Activated naive CD4-positive, alpha-beta T cell treated with anti-CD3 and anti-CD28 coated beads, Interleukin-2, amount 10 ng/mL, durations not matched to agents 7 days and 5 days (primary cell): ENCODE data around the gene TUBA3D.
"Not testable (repeated sequence)": the region's sequence is repeated elsewhere in the genome, so short reads cannot be mapped to it uniquely, and the experiment has no call there.

Experiments used
- CTCF ChIA-PET: fragments of 350-600 bp; sonication (Branson Sonifier 250); formaldehyde crosslinking; loops from one replicate; lab custom pipeline; 2021; ENCODE audit warnings: antibody characterized with exemption; lab: Charles Lee
- DNase-seq: peaks from one replicate; pipeline ENCODE4 v3.0.0-alpha.2; 2020
- H3K27ac Mint-ChIP-seq: one replicate; pipeline ENCODE4 v1.8.0; 2021; ENCODE audit warnings: mild to moderate bottlenecking, moderate library complexity, mixed read lengths
- H3K27me3 Mint-ChIP-seq: one replicate; pipeline ENCODE4 v1.8.0; 2021; ENCODE audit warnings: mild to moderate bottlenecking, mixed read lengths
- H3K36me3 Mint-ChIP-seq: one replicate; pipeline ENCODE4 v1.8.0; 2021; ENCODE audit warnings: mixed read lengths
- H3K4me1 Mint-ChIP-seq: one replicate; pipeline ENCODE4 v1.8.0; 2021; ENCODE audit warnings: mixed read lengths
- H3K4me3 Mint-ChIP-seq: one replicate; pipeline ENCODE4 v1.8.0; 2021; ENCODE audit warnings: mild to moderate bottlenecking, moderate library complexity, mixed read lengths
- H3K9me3 Mint-ChIP-seq: one replicate; pipeline ENCODE4 v1.8.0; 2021; ENCODE audit warnings: mixed read lengths

Gene TUBA3D

DNA sequence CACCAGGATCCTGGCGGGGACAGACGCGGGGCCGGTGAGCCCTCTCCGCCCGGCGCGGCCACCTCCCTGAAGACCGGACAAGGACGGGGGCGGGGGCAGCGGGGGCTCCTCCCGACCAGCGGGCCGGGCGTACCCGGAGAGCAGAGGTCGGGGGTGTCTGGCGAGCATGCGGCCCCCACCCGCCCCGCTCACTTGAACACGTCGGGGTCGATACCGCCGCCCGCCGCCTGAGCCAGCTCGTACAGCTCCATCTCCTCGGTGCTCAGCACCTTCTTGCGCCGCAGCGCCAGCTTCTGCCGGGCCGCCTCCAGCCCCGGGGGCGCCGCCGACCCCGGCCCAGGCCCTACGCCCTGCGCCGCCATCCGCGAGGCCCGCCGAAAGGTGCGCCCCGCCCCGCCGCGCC is 16.1 kb downstream of the TUBA3D start, which contains the start of gene MZT2A:
Gene MZT2A, minus strand, starts transcription at position 383 of the 403 bp plus-strand sequence. Its CDS starts 21 bp downstream, at position 362.
- CTCF ChIA-PET = interaction anchor here (0.9 to 2.6 kb wide), 5 partner anchors 33 to 181 kb away, joined by 3 to 8 read pairs (median 6); no protein-coding TSS in a partner anchor
- not testable (repeated sequence) for DNase-seq, H3K27me3 Mint-ChIP-seq, H3K9me3 Mint-ChIP-seq
- Mint-ChIP-seq H3K27ac (peak within 1 kb of the TSS; percentile 98), H3K4me3 (peak within 1 kb of the TSS; percentile 96), H3K4me1 (peaks cover 56% of the 10 kb centered on the region), H3K36me3 (peaks cover 24% of the 10 kb centered on the region)

DNA sequence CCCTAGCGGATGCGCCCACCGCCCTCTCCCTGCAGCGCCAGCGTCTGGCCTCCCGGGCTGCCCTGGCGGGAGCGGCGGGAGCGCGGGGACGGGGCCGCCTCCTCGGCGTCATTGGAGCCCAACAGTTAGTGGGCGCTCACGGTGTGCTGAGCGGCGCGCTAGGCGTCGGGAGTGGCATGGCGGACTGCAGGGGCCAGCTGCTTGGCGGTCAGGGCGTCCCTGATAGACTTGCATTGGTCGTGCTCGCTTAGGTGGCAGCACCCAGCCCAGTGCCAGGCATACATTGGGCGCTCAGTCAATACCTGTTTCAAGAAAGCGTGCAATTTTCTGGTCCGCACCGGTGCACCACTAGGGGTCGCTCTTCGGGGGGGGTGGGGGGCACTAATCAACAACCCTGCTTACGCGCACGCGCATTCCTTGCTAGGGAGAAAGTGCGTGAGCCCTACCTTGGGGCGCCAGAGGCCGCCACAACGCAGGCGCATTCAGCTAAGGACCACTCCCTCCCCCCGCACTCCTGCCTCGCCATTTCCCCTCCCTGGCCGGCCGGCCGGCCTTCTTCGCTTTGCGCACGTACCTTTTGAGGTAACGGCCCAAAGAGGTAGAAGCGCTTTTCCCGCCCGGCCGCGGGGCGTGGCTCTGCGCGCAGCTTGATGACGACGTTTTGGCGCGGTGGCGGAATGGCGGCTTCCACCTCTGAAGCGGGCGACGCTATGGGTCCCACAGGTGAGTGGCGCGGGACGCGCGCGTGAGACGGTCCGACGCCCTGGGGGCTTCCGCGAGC is 16.7 kb downstream of the TUBA3D start:
- peaks cover 28% of the 10 kb centered on the region for H3K36me3 Mint-ChIP-seq
- H3K9me3 Mint-ChIP-seq = no peaks in the 10 kb centered on the region
- peaks cover 59% of the 10 kb centered on the region for H3K4me1 Mint-ChIP-seq
- H3K4me3 Mint-ChIP-seq = peak overlapping the region; percentile 96
- no peaks in the 10 kb centered on the region for H3K27me3 Mint-ChIP-seq
- peak overlapping the region; percentile 98 for H3K27ac Mint-ChIP-seq
- DNase-seq = peak; percentile 94
- CTCF ChIA-PET = interaction anchor here (0.6 to 2.6 kb wide), 12 partner anchors 10 to 1148 kb away, joined by 3 to 8 read pairs (median 6); no protein-coding TSS in a partner anchor

DNA sequence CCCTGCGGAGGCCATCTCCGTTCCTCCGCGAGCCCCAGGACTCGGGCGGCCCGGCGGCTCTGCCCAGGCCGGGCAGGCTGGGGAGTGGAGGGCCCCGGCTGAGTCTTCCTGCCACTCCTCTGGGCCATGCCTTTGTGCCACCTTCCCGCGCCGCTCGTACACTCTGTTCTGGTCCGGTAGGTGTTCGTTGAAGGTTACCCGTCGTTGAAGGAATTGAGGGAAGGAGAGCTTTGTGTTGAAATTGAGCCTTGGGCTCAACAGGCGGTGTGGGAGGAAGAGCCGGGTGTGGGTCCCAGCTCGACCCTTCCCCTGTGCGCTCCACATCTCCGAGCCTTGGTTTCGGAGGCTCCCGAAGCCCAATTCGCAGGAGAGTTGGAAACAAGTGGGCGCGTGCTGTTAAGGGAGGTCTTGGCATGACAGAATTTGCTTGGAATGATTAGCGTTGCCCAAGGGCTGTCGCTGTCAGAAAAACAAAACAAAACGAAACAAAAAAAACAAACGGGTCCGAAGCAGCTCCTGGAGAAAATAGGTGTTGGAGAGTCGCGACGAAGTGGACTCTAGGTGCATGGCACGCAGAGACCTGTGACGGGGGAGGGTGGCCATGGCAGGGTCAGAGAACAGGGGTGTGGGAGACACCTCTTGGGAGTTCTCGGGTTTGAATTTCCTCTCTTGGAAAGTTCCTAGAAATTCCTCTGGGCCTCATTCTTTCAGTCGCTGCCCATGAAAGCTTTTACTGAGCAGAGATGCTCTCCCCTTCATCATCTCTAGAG is 17.5 kb downstream of the TUBA3D start:
- Mint-ChIP-seq H3K27ac (peak overlapping the region; percentile 98), H3K4me3 (peak overlapping the region; percentile 96)

DNA sequence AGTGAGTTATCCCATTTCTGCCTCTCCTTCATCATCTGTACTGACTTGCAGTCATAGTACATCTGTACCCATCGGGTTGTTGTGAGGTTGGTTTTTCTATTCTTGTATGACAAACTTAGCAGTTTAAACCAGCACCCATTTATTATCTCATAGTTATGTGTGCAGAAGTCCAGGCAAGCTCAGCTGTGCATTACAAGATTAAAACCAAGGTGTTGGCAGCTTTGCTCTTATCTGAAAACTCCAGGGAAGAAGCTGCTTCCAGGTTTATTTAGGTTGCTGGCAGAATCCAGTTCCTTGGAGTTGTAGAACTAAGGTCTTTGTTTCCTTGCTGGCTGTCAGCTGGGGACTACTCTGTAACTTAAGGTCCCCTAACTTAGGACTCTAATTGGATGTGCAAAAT is 19.6 kb downstream of the TUBA3D start:
- CTCF ChIA-PET = interaction anchor here (0.6 to 1.0 kb wide), 2 partner anchors 8 to 18 kb away, joined by 3 to 6 read pairs; no protein-coding TSS in a partner anchor
- Mint-ChIP-seq H3K4me1 (peaks cover 45% of the 10 kb centered on the region), H3K4me3 (peak overlapping the region; percentile 96), H3K36me3 (peaks cover 17% of the 10 kb centered on the region)
- not testable (repeated sequence) for H3K9me3 Mint-ChIP-seq, H3K27me3 Mint-ChIP-seq, DNase-seq, H3K27ac Mint-ChIP-seq

More for the DNA sequence above, 17.5 kb downstream of the TUBA3D start:
- peaks cover 60% of the 10 kb centered on the region for H3K4me1 Mint-ChIP-seq
- DNase-seq = peak; percentile 31
- CTCF ChIA-PET = interaction anchor here (0.6 to 2.6 kb wide), 9 partner anchors 9 to 1149 kb away, joined by 3 to 7 read pairs (median 6); no protein-coding TSS in a partner anchor
- H3K36me3 Mint-ChIP-seq = peaks cover 25% of the 10 kb centered on the region
- H3K27me3 Mint-ChIP-seq = no peaks in the 10 kb centered on the region
- H3K9me3 Mint-ChIP-seq = no peaks in the 10 kb centered on the region

DNA sequence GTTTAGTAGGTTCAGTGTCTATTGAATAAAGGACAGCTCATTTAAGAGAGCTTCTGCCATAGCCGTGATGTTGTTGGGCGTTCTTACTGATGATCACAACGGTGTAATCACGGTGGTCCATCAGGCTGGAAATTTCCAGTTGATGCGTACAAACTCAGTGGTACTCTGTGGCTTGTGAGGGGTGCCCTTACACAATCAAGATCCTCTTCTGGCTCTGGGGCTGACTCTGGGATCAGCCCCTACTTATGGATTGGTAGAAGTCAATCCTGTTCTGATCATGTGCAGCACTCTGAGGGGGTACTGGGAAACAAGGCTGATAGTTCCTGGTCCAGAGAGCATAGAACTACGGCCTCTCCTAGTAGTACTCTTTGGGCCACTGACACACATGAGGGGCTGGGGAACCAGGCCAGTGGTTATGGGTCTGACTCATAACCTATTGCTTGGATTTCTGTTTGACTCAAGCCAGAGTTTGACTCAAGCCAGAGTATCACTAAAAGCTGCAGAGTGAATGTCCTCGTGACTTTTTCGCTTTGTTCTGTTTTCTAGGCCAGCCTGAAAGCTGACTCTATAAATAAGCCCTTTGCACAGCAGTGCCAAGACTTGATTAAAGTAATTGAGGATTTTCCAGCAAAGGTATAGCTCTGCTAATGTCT is 22.5 kb downstream of the TUBA3D start:
- H3K9me3 Mint-ChIP-seq, H3K27me3 Mint-ChIP-seq, H3K27ac Mint-ChIP-seq, DNase-seq, H3K4me3 Mint-ChIP-seq, CTCF ChIA-PET: not testable (repeated sequence)
- peaks cover 34% of the 10 kb centered on the region for H3K4me1 Mint-ChIP-seq
- peaks cover 18% of the 10 kb centered on the region for H3K36me3 Mint-ChIP-seq

DNA sequence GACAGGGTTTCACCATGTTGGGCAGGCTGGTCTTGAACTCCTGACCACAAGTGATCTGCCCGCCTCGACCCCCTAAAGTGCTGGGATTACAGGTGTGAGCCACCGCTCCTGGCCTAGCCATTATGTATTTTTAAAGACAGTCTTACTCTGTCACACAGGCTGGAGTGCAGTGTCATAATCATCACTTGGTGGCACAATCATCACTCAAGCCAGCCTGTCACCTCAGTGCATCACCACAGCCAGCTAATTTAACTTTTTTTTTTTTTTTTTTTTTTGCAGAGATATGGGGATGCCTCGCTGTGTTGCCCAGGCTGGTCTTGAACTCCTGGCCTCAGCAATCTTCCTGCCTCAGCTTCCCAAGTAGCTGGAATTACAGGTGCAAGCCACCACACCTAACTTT is 27.7 kb downstream of the TUBA3D start:
- CTCF ChIA-PET = interaction anchor here (1.0 to 2.2 kb wide), 2 partner anchors 9 to 11 kb away, joined by 3 to 7 read pairs; no protein-coding TSS in a partner anchor
- not testable (repeated sequence) for H3K4me1 Mint-ChIP-seq, H3K27me3 Mint-ChIP-seq, H3K4me3 Mint-ChIP-seq, H3K9me3 Mint-ChIP-seq, DNase-seq
- H3K36me3 Mint-ChIP-seq = peaks cover 41% of the 10 kb centered on the region
- H3K27ac Mint-ChIP-seq = peak overlapping the region; percentile 37

DNA sequence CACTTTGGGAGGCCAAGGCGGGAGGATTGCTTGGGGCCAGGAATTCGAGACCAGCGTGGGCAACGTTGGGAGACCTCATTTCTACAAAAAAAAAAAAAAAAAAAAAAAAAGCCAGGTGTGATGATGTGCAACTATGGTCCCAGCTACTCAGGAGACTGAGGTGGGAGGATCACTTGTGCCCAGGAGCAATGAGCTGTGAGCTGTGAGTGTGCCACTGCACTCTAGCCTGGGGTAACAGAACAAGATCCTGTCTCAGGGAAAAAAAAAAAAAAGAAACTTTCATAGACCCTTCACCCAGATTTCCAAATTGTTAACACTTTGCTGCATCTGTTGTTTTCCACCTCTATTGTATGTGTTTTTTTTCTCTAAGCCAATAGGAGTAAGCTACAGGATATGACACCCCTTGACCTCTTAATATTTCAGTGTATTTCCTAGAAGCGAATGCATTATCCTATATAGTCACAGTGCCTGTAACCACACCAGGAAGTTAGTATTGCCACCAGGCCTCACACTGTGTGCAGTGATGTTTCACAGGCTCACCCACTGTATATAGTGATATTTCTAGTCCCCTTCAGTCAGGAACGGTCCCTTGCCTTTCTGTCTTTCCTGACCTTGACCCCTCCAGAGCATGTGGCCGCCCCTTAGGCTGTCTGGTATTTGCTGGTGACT is 28.3 kb downstream of the TUBA3D start:
- H3K27me3 Mint-ChIP-seq, H3K4me1 Mint-ChIP-seq, H3K4me3 Mint-ChIP-seq, H3K9me3 Mint-ChIP-seq, DNase-seq: not testable (repeated sequence)
- CTCF ChIA-PET = interaction anchor here (2.2 kb wide), 1 partner anchor 11 kb away, joined by 7 read pairs; no protein-coding TSS in a partner anchor
- H3K36me3 Mint-ChIP-seq = peaks cover 41% of the 10 kb centered on the region
- peak overlapping the region; percentile 83 for H3K27ac Mint-ChIP-seq

DNA sequence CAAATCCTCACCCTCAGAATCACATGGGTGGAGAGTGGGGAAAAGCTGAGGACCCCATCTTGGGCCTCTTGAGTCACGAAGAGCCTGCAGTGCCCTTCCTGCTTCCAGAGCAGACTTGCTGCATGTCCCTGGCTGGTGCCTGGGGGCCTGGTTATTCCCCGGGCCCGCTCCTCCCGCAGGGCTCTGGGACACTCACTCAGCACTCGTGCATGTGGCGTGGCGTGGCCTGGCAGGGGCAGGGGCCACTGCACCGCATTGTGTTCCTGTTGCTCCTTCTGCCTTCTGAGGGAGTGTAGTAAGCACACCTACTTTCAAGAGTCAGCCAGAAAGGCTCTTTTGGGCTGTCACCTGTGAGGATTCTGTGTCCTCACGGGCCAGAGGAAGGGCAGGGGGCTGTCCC is 33.7 kb downstream of the TUBA3D start:
- CTCF ChIA-PET = no interaction called here
- peaks cover 34% of the 10 kb centered on the region for H3K36me3 Mint-ChIP-seq
- no peaks in the 10 kb centered on the region for H3K9me3 Mint-ChIP-seq

DNA sequence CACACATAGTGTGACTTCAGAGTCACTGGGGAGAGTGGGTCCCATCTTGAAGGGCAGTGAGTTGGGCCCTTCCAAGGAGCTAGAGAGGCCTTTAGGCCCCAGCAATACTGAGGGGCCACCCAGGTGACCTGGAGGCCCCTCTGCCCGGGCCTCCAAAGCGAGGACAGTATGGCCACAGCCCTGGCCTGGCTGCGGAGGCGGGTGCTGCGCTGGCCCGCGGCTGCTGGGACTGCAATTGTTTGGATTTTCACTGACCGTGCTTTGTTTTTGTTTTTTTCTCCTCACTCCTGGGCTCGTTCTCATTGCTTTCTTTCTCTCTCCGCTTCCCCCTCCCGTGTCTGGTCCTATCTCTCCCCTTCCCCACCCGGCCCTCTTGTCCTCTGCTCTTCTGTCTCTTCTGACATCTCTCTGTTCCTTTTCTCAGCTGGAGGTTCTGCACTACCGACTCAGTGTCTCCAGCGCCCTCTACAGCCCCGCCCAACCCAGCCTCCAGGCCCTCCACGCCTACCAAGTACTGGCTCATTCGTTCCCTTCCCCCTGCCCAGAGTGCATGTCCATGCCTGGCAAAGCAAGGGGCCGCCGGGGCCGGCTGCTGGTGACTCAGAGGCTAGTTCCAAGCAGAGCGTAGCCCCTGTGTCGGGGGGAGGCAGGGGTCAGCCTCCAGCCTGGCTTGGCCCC is 35.5 kb downstream of the TUBA3D start:
- peaks cover 26% of the 10 kb centered on the region for H3K36me3 Mint-ChIP-seq
- H3K27me3 Mint-ChIP-seq, DNase-seq, H3K27ac Mint-ChIP-seq, CTCF ChIA-PET, H3K4me1 Mint-ChIP-seq, H3K4me3 Mint-ChIP-seq, H3K9me3 Mint-ChIP-seq: not testable (repeated sequence)

More for the DNA sequence above, 33.7 kb downstream of the TUBA3D start:
- Mint-ChIP-seq H3K4me1 (peaks cover 4% of the 10 kb centered on the region), H3K4me3 (no peak overlapping the region), H3K27me3 (no peaks in the 10 kb centered on the region), H3K27ac (no peak overlapping the region)
- no peak for DNase-seq

DNA sequence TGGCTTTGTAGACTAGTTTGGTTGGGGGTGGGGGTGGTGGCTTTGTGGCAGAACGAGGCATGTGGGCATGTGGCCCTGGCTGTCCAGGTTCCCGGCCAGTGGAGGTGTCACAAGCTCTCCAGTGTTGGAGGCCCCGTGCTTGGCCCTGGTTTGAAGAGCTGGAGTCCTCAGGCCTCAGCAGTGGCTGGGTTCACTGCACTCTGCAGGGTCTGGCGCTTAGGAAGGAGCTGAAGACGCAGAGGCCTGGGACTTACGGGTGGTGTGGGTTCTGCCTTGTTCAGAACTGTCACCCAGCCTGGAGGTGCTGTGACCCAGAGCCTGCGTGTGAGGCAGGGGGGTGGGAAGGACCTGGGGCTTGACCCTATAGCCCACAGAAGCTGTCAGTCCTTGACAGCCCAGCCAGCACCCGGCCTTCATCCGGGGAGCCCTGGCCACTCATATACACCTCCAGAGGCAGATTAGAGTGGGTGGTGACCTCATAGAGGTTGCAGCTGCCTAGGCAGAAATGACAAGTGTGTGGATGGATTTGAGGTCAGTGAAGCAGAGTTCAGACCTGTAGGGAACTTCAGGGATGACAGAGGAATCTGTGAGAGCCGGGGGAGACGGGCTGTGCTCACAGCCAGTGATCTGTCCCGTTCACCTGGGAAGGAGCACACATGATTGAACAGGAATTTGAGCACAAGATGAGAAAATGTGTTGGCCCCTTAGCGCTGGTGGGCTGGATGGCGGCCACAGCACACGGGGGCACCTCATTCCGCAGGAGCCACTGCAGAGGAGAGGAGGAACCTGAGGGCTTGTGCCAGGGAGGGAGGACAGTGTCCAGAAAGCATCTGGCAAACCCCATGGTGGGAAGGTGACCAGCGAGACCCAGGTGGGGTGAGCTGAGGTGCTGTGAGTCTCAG is 36.3 kb downstream of the TUBA3D start:
- H3K27ac Mint-ChIP-seq, H3K9me3 Mint-ChIP-seq, H3K4me3 Mint-ChIP-seq, H3K4me1 Mint-ChIP-seq, CTCF ChIA-PET, DNase-seq, H3K27me3 Mint-ChIP-seq: not testable (repeated sequence)
- H3K36me3 Mint-ChIP-seq = peaks cover 22% of the 10 kb centered on the region

DNA sequence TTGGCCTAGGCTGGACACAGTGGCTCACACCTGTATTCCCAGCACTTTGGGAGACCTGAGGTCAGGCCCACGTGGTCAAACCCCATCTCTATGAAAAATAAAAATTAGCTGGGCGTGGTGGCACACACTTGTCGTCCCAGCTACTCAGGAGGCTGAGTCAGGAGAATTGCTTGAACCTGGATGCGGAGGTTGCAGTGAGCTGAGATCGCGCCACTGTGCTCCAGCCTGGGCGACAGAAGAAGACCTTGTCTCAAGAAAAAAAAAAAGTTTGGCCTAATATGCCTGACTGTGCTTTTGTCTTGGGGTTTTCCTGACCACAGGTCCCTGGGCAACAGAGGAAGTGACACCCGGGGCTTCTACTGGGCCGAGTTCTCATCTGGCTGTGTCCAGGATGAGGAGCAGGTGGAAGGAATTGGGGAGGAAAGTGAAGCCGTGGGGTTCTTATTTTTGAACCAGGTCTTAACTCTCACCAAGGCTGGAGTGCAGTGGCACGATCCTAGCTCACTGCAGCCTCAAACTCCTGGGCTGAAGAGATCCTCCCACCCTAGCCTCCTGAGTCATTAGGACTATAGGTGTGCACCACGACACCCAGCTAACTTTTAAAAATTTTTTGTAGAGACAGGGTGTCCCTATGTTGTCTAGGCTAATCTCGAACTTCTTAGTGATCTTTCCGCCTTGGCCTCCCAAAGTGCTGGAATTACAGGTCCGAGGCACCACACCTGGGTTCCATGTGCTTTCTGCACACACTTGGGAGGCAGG is 38.7 kb downstream of the TUBA3D start:
- DNase-seq, H3K4me1 Mint-ChIP-seq, H3K27me3 Mint-ChIP-seq, CTCF ChIA-PET, H3K4me3 Mint-ChIP-seq, H3K9me3 Mint-ChIP-seq, H3K27ac Mint-ChIP-seq: not testable (repeated sequence)
- peaks cover 17% of the 10 kb centered on the region for H3K36me3 Mint-ChIP-seq

DNA sequence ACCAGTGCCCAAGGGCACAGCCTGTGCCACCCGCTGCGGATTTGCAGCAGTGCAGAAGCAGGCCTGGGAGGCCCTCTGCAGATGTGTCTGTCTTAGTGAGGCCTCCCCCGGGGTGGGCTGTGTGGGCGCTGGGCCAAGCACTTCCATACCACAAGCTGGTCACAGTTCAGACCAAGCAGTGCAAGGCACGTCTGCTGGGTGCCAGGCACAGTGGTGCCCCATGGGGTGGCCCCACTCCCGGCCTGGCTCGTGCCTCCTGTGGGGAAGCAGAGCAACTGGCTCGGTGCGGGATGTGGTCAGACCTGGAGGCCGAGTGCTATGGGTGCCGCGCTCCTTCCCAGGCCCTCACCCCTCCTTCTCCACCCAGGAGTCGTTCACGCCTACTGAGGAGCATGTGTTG is 39.3 kb downstream of the TUBA3D start:
- H3K27ac Mint-ChIP-seq, CTCF ChIA-PET: not testable (repeated sequence)

More for the DNA sequence above, 39.3 kb downstream of the TUBA3D start:
- not testable (repeated sequence) for H3K9me3 Mint-ChIP-seq, DNase-seq, H3K4me3 Mint-ChIP-seq, H3K4me1 Mint-ChIP-seq, H3K27me3 Mint-ChIP-seq
- peaks cover 17% of the 10 kb centered on the region for H3K36me3 Mint-ChIP-seq
